Stimulated activated CD4-positive, alpha-beta T cell treated with anti-CD3 and anti-CD28 coated beads, Interleukin-1b, Interleukin-23, amount 100 ng/mL, for 24 hours (primary cell): ENCODE data around the gene TYW1B.
"Not testable (repeated sequence)": the region's sequence is repeated elsewhere in the genome, so short reads cannot be mapped to it uniquely, and the experiment has no call there.

Source experiments
- DNase-seq, 4 experiments: peaks; one replicate each; pipeline ENCODE4 v3.0.0-alpha.2; 2020; ENCODE audit warnings: low read depth in 4 of 4, low spot score in 1 of 4

The TYW1B gene

GRCh38 chr7:72561988-72562387, 266.0 kb downstream of the TYW1B start:
- DNase-seq: not testable (repeated sequence)

- not testable (repeated sequence) for DNase-seq
These were observed 268.5 kb downstream of the TYW1B start for GRCh38 chr7:72559546-72559945.

GRCh38 chr7:72556733-72557132, 271.3 kb downstream of the TYW1B start:
- DNase-seq: not testable (repeated sequence)

- not testable (repeated sequence) for DNase-seq
These were observed 272.8 kb downstream of the TYW1B start for GRCh38 chr7:72555238-72555637.

GRCh38 chr7:72554401-72554800, 273.6 kb downstream of the TYW1B start:
- not testable (repeated sequence) for DNase-seq

GRCh38 chr7:72550454-72550853, 277.5 kb downstream of the TYW1B start:
- not testable (repeated sequence) for DNase-seq

GRCh38 chr7:72546586-72547237, 281.3 kb downstream of the TYW1B start:
- DNase-seq: not testable (repeated sequence)

GRCh38 chr7:72544531-72544930, 283.5 kb downstream of the TYW1B start:
- not testable (repeated sequence) for DNase-seq

- DNase-seq: no peak
These were observed 287.1 kb downstream of the TYW1B start for GRCh38 chr7:72540923-72541322.

GRCh38 chr7:72540106-72540611, 287.8 kb downstream of the TYW1B start:
- no peak for DNase-seq

- no peak for DNase-seq
These were observed 288.3 kb downstream of the TYW1B start for GRCh38 chr7:72539702-72540101.

GRCh38 chr7:72538856-72539255, 289.1 kb downstream of the TYW1B start:
- no peak for DNase-seq

GRCh38 chr7:72538147-72538546, 289.9 kb downstream of the TYW1B start:
- DNase-seq: no peak

- DNase-seq: not testable (repeated sequence)
These were observed 292.0 kb downstream of the TYW1B start for GRCh38 chr7:72536038-72536437.

- not testable (repeated sequence) for DNase-seq
These were observed 297.0 kb downstream of the TYW1B start for GRCh38 chr7:72531048-72531447.
